CD4-positive, alpha-beta T cell treated with Interleukin-21 for 1 hour (primary cell): ENCODE results near the gene ASTL.
"Not testable (repeated sequence)": the region's sequence is repeated elsewhere in the genome, so short reads cannot be mapped to it uniquely, and the experiment has no call there.

Source experiments
- DNase-seq: peaks from one replicate; pipeline ENCODE4 v3.0.0-alpha.2; 2020

Gene ASTL

DNA sequence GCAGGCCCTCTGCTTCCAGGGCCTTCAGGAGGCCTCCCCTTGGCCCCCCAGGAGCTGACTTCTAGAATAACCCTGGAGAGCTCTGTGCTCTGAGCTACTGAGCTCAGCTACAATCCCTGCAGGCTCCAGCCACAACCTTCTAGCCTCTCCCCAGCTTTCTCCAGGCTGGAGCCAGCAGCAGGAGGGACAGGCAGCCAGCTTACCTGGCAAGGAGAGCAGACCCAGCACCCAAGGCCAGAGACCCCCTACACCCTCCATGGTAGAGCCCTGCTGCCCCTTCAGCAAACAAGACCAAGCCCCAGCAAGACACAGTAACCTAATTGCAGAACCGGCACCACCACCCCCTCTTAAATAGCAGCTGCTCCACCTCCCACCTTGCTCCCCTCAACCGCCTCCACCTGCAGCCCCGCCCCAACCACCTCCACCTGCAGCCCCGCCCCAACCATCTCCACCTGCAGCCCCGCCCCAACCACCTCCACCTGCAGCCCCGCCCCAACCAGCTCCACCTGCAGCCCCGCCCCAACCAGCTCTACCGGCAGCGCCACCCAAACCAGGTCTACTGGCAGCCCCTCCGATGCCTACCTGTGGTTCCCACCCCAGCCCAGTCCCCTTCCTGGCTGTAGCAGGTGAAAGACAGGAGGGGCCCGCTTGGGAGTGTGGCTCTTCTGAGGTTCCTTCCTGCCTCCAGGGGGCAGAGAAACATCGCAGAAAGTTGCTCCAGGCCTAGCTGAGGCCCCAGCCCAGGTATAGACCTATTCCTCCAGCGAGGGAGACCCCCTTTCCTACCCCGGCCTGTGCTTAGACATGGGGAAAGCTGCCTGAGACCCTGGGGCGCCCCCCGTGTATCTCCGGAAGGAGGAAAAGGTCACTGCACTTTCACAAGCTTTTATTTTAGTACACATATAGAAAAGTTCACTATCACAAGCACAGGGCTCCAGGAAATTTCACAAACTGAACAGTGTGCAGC is at the start of gene ASTL:
Gene ASTL (minus strand): TSS at position 324 of the 967 bp plus-strand sequence. CDS start 66 bp downstream, at position 258.
- DNase-seq = peak; percentile 76

DNA sequence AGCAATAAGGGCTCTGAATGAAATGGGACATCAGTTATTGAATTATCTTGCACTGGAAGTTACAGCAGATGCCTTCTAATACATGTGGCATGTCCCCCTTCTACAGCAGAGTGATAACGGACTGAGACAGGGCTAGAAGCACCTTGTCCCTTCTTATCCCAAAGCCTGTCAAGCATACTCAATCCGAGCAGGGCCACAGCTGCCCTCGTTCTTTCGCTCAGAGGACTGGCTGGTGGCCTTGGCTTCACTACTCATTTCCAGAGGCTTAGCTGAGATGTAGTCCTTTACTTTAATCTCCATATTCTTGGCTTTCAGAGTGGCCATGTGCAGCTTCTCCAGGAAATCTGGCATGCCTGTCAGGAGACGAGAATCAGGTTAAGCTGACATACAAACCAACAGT is 48.3 kb upstream of the ASTL start:
- DNase-seq = no peak

DNA sequence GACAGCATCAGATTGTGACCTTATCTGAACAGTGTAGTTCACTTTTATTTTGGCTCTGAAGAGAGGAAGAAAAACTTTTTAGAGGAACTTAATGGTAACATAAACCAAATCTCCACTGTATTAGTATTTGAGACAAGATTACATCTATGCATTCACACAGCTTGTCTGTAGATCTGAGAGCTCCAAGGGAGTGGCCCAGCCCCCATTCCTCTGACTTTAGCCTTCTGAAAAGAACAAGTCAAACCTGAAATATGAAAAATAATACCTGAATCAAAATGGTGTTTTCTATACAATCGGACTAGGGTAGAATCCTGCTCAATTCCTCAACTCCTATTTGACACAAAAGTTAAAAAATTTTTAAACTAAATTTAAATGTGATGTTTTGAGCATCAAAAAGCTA is 47.2 kb upstream of the ASTL start:
- DNase-seq = no peak

DNA sequence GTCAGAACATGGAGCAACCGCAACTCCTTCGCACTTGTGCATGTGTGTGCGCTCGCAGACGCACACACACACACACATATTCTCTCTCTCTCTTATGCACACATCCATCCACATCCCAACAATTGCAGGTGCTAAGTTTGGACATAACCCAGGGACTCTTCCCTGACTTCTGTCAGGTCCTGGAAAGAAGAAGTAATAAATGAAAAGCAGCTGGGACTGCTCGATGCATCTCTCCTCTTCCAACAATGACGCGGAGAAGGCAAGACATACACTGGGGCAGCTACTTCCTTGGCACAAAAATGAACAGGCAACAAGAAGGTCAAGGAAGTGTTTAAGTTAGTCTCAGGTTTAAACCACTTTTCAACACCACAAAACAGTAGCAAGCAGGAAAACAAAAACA is 46.7 kb upstream of the ASTL start:
- no peak for DNase-seq

DNA sequence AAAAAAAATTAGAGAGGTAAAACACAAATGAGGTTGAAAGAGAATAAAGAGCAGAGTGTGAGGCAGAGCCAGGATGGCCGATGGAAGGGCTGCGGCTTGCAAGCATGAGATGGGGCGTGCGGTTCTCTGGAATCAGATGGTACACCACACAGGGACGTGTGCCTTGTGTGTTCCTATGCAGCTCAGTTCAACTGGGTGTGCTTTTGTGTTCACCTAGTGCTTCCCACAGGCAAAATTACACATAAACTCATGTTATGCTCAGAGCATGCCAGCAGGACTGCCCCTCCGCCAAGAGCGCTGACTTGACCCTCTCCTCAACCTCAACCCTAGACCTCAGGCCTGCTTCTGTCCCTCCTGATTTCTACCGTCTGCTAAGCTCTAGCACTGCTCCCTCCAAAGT is 45.9 kb upstream of the ASTL start:
- DNase-seq = no peak

DNA sequence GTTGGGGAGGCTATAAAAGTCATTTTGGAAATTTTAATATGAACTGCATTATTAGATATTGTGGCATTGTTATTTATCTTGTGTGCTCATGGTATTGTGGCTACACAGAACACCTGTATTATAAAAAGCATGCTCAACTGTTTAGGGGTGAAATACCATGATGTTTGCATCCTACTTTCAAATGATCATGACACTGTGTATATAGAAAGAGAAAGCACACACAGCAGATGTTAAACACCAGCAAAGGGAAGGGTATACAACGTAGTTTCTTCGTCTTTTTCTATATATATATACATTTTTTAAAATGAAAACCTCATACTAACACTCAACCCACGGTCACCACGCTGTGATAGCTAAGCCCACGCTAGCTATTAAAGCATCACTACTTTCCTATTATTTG is 43.2 kb upstream of the ASTL start:
- DNase-seq = no peak

DNA sequence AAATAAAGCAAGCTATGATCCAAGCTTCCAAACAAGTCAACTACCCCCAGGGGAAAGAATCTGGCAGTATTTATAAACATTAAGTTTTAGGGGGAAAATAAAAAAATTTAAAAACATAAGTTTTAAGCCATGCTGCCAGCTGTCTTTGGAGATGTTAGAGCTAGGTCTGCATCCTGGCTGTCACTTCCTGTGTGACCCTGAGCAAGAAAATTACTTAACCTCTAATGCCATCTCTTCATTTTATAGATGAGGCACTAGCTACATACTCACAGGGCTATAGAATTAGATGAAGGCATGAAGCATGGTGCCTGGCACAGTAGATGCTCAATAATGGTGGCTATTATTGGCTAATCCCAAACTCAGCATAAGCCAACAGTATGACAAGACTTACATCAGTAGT is 42.2 kb upstream of the ASTL start:
- no peak for DNase-seq

DNA sequence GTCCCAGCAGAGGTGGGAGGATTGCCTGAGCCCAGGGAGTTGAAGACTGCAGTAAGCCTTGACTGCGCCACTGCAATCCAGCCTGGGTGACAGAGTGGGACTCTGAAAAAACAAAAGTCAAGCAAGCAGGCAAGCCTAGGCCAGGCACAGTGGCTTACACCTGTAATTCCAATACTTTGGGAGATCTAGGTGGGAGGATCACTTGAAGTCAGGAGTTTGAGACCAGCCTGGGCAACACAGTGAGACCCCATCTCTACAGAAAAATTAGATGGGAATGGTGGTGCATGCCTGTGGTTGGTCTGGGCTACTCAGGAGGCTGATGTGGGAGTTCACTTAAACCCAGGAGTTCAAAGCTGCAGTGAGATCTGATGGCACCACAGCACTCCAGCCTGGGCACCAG is 41.7 kb upstream of the ASTL start:
- no peak for DNase-seq

DNA sequence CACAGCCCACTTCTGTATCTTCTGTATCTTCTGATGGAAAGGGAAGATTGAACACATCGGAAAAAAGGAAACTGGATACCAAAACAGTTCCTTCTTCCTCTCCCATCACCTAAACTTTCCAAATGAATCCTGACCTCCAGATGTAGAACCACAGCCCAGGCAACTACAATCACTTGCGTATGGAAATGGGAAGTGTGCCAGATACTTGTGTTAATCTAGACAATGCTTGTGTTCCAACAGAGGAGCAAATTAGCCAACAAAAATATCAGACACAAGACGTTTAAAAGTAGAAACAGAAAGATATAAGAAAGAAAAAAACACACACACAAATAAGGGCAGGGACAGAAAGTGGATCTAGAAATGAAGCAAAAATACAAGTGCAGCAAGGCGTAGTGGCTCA is 38.4 kb upstream of the ASTL start:
- no peak for DNase-seq

DNA sequence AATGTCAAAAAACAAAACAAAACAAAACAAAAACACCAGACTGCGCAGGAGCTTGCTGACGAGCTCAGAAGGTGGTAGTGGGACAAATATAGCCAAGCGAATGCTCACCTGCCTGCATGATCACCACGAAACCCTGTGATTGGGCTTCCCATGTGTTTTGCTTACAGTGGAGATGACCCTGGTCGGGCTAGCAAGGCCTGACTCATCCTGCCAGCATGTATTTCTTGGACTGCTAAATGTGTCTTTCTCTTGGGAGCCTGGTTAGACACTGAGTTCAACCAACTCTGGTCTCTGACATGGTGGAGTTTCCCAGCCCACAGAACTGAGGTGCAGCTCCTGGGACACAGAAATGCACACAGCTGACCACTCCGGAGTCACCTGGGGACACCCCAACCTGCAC is 37.6 kb upstream of the ASTL start:
- DNase-seq = no peak

DNA sequence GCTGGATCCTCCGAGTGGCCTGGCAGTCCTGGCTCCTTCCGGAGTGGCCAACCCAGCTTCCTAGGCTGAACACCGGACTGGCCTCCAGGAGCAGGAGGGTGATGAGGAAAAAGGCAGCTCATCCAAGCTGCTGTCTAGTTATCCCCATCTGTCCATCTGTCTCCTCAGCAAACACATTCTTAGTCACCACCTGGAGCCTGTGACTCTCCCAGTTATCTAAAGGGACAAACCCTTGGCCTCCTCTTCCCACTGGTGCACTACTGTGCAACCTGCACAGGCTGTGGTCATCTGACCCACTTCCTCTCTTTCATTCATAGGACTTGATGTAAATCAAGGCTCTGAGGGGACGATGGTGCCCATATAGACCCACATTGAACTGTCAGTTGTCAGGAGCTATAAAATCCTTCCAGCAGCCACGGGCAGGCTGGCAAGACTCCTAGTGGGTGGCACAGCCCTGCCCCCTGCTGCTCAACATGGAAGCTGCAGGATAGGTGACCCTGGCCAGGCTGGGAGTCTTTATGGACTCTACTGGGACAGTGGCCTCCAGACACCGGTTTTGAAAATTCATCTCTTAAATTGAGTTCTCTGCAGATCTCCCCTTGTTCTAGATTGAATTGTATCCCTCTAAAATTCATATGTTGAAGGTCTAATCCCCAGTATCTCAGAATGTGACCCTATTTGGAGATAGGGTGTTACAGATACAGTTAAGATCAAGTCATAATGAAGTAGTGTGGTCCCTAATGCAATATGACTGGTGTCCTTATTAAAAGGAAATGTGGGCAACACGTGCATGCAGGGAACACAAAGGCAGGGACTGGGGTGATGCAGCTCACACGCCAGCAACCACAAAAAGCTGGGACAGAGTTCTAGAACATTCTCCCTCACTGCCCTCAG is 36.2 kb upstream of the ASTL start:
- peak; percentile 85 for DNase-seq

DNA sequence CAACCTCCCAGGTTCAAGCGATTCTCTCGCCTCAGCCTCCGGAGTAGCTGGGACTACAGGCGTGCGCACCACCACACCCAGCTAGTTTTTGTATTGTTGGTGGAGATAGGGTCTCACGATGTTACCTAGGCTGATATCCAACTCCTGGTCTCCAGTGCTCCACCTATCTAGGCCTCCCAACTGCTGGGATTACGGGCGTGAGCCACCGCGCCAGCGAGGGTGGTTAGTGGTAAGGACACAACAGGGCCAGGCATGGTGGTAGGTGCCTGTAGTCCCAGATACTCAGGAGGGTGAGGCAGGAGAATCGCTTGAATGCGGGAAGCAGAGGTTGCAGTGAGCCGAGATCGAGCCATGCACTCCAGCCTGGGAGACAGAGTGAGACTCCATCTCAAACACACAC is 33.5 kb upstream of the ASTL start:
- DNase-seq = no peak

DNA sequence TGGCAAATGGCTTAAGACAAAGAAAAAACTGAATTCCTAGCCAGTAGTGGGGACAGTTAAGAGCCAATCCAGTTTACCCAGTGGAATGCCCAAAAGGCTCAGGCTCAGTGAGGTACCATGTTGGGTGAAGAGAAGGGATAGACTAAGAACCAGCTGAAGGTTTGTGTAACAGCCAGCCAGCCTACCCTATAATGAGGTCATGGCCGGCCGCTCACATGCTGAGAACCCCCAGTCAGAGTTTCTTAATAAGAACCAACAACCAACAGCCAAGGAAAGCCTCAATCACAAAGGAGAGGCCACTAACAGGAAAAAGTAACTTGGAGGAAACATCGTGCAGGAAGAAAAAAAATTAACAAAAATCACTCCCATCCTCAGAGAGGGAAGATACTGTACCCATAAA is 32.3 kb upstream of the ASTL start:
- DNase-seq = no peak

DNA sequence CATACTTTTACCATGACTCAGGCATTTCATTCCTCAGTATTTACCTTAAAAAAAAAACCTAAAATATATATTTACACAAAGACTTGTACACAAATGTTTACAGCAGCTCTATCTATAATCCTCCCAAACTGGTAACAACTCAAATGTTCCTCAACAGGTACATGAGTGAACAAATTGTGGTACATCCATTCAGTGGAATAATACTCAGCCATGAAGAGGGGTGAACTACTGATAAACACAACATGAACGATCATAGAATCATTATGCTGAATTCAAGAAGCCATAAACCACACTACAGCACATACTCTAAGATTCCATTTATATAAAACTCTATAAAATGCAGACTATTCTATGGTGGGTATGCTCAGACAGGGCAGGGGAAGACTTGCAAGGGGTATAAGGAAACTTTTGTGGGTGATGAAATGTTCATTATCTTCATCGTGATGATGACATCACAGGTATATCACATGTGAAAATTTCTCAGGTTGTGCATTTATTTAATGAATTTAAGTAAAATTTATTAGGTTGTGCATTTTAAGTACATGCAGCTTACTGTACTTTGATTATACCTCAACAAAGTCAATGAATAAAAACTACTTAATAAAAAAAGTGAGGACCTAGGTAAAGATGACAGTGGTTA is 31.7 kb upstream of the ASTL start:
- no peak for DNase-seq

DNA sequence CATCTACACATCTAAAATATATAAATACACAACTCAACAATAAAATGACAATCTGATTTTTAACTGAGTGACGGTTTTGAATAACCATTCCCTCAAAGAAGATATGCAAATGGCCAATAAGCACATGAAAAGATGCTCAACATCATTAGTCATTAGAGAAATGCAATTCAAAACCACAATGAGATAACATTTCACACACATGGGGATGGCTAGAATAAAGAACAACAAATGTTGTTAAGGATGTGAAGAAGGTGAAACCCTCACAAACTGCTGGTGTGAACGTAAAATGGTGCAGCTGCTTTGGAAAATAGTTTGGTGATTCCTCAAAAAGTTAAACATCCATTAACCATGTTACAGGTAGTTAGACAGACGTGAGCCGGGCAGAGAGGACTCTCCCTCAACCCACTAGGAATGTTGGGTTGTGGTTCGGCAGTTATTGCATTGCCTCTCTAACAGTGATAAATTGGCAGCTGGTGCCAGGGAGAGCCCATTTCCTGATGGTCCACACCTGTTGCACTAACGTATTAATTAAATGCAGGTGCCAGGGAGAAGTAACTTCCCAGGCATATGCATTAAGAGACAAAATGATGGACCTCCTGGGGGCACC is 29.2 kb upstream of the ASTL start:
- DNase-seq = no peak

DNA sequence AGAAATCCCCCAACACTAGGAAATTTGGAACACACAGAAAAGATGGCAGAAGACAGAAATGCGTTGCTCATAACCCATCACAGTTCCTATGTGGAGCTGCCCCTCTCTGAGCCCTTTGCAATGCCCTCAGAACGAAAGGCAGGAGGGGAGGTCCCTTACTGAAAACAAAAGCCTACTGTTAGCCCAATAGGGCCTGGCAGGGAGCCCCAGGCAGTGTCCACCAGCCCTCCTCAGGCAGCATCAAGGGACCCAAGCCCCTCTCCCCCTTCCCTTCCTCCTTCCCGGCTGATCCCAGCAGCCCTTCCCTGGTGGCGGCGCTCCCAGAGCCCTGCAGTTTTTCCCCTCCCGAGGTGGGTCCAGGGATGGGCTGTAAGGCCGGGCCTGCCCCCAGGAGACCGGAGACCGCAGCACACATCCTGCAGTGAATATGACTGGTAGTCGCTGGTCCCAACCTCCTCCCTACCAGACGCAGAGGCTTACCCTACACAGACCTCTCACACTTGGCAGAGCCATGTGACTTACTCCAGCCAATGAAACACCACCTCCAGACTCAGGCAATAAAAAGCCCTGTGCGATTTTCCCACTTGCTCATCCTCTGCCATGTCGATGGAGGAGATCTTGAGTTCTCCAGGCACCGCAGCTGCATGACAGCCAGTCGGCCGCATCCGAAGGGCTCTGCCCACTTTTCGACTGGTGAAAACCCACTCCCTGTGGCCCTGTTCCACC is 26.3 kb upstream of the ASTL start:
- DNase-seq = peak; percentile 80

DNA sequence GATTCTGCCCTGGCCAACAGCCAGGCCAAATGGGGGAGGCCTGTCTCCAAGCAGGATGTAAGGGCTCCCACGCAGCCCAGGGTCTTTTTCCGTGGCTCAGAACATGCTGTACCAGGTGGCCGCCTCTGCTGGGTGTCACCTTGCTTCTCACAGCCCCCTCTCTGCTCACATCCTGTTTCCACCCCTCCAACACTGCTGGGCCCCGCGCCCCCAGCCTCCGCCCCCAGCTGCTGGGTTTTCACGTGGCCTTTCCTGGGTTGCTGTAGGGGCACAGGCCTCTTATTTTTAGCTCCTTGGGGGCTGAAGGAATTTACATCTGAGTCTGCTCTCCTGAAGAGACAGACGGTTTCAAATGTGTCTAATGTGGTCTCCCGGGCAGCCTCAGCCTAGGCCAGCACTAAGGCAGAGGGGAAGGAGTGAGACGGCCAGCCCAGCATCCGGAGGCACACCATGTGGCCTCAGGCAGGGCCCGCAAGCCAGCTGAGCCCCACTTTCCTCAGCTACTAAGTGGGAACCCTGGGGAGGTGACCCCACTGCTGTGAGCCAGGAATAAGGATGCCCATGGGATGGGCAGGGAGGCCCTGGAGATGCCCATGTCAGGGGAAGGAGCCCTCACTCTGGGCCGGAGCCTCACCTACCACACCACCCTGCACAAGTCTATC is 25.6 kb upstream of the ASTL start:
- peak; percentile 78 for DNase-seq

DNA sequence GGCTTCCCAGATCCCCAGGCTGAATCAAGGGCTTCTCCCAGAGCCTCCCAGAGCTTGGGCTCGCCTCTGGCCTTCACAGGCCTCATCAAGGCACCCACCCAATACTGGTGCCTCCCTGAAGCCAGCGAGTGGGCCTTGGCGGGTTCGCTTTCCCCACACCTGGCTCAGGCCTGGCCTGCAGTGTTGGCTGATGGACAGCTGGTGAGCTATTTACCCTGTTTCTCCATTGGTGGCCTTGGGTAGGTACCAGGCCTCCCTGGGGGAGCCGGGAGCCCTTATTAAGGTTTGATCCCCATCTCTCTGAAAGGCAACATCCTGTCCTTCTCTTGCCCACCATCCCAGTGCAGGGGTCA is 25.1 kb upstream of the ASTL start:
- no peak for DNase-seq

DNA sequence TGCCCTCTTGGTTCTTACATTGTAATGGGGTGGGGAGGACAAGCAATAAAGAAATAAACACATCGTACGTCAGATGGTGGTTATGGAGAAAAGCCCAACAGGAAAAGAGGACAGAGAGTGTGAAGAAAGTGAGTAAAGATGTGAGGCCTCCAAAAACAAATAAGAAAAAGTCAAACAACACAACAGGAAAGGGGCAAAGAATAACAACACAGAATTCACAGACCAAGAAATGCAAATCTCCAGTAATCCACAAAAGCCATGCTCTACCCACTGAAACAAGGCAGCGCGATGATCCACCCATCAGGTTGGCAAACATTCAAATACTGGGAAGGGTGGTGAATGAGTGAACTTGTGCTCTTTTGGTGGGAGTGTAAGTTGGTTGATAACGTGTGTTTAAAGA is 23.6 kb upstream of the ASTL start:
- peak; percentile 48 for DNase-seq

DNA sequence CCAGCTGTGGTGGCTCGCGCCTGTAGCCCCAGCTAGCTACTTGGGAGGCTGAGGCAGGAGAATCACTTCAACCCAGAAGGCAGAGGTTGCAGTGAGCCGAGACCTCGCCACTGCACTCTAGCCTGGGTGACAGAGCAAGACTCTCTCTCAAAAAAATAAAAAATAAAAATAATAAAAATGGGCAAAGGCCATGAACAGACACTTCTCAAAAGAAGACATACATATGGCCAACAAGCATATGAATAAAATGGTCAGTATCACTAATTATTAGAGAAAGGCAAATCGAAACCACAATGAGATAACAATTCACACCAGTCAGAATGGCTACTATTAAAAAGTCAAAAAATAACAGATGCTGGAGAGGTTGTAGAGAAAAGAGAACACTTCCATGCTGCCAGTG is 22.1 kb upstream of the ASTL start:
- not testable (repeated sequence) for DNase-seq

DNA sequence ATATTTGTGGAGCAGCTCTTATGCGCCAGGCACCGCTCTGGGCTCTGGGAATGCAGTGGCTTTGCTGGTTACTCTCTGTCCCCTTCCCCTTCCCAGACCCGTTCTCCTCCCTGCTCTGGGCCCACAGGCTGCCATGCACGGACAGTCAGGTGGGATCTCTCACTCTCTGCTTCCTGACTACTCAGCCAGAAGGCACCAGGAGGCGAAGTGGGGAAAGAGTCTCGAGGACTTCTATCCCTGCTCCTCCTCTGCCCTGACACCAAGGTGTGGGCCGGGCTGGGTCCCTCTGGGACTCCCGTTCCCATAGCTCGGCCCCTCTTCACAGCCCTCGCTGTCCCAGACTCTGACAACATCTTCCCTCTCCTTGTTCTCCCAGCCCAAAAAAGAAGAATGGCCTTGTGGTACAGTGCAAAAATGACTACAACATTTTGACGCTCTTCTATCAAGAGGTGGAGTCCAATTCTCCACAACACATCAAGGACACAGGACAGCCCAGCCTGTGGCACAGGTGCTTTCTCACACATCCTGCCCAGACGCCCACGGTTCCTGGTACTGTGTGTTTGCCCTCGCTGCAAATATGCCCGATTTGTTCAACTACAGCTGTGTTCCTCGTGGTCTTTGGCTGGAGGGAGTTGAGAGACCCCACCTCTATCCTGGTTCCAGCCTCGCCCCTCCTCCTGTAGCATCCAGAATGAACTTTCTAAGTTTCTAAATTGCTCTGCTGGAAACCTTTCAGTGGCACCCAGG is 21.0 kb upstream of the ASTL start:
- DNase-seq = peak; percentile 42
